Measurements from ENCODE around the gene MMP23B.
"Not testable (repeated sequence)": the region's sequence is repeated elsewhere in the genome, so short reads cannot be mapped to it uniquely, and the experiment has no call there.

MMP23B gene

DNA sequence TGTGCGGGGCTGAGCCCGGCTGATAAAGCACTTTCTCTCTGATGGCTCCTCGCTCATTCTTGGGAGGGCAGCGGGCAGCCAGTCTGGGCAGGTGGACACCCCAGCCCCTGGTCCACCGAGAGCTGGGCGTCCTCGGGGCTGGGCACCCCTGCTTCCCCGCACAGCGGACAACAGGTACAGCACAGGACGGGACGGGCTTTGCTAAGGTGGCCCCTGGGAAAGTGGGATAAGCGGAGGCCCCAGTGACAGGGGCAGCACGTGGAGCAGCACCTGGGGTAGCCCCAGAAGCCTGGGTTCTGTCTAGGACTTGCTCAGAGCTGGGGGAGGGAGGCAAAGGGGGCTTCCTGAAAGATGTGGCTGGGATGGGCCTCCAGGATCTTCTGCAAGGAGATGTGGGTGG, 2.6 kb downstream of the MMP23B start:
- DNase-seq, result not testable (repeated sequence)

DNA sequence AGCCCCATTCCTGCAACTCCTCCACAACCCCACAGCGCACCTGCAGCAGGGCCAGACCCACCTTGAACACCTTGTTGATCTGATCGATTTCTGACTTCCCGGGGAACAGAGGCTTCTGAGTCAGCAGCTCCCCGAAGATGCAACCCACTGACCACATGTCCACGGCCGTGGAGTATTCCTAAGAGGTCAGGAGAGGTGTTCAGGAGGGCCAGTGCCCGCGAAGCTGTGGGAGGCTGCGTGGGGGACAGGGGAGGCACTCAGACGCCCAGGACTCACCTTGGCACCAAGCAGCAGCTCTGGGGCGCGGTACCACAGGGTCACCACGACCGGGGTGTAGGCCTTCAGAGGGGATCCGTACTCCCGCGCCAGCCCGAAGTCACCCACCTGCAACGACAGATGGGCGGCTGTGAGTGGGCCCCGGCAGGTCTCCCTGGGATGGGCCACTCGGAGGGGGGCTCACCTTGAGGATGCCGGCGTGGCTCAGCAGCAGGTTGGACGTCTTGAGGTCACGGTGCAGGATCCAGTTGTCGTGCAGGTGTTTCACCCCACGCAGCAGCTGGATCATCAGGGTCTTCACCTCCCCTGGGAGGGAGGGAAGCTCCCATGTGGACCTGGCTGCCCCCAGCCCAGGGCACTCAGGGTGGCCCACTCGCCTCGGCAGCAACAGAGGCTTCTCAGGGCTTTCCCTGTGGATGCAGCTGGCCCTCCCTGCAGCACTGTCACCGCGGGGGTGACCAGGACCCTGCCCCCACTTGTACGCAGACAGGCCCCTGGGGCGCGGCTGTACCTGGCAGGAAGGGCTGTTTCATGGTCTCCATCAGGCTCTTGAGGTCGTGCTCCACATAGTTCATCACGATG, 4.9 kb downstream of the MMP23B start:
- DNase-seq, result not testable (repeated sequence)

DNA sequence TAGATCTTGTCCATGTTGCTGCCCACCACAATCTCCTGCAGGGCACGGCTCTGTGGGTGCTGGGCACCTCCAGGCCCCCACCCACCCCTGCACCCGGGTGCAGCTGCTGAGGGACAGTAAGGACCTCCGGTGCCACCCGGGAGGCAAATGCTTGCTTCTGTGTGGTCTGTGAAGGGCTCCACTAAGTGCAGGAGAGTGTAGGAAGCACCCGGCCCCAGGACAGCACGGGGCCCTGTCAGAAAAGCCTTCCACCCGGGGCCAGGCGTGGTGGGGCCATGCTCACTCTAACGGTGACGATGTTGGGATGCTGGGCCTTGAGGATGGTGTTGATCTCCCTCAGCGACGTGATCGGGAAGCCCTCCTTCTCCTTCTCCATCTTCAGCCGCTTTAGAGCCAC, 5.5 kb downstream of the MMP23B start:
- not testable (repeated sequence) for DNase-seq

DNA sequence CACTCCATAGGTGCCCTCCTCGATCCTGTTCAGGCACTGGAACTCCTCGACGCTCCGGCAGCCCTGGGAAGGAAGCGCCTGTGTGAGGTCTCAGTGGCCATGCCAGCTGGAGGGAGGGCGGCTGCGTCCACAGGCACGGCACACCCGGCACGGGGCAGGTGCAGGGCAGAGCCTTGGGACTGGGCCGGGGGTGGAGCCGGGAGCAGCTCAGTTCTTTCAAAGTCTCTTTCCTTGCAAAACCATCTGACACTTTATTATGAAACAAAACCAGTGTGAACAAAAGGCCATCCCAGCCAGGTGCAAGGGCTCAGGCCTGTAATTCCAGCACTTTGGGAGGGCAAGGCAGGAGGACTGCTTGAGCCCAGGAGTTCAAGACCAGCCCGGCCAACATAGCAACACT, 6.6 kb downstream of the MMP23B start:
- not testable (repeated sequence) for DNase-seq

DNA sequence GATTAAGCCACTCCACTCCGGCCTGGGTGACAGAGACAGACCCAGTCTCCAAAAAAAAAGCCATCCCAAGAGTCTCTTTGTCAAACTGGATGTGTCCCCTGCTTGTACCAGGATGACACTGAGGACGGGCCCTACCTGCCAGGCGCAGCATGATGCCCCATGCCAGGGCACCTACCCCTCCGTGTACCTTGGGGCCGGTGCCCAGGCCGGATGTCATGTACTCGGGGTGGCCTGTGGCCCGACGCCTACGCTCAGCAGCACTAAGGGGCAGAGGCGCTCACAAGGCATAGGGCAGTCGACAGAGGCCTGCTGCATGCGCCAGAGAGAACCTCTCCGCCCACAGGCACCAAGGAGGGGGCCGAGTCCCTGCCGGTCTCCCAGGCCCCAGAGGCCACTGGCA, 7.4 kb downstream of the MMP23B start:
- DNase-seq, result not testable (repeated sequence)

DNA sequence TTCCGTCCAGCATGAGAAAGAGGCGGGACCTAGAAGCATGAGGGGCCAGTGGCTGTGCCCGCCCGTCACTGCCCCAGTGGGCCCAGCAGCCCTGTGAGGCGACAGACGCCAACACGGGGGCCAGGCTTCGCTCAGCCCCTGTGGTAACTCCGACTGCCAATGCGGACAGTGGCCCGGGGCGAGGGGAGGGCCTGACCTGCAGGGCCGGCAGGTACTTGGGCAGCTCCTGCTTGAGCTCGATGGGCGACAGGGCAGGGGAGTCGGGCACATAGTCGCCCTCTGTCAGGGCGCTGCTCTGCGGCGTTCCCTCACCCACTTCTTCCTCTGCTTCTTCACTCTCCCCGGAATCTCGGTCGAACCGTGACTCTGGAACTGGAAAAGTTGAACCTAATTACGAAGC, 8.1 kb downstream of the MMP23B start:
- DNase-seq, result not testable (repeated sequence)

DNA sequence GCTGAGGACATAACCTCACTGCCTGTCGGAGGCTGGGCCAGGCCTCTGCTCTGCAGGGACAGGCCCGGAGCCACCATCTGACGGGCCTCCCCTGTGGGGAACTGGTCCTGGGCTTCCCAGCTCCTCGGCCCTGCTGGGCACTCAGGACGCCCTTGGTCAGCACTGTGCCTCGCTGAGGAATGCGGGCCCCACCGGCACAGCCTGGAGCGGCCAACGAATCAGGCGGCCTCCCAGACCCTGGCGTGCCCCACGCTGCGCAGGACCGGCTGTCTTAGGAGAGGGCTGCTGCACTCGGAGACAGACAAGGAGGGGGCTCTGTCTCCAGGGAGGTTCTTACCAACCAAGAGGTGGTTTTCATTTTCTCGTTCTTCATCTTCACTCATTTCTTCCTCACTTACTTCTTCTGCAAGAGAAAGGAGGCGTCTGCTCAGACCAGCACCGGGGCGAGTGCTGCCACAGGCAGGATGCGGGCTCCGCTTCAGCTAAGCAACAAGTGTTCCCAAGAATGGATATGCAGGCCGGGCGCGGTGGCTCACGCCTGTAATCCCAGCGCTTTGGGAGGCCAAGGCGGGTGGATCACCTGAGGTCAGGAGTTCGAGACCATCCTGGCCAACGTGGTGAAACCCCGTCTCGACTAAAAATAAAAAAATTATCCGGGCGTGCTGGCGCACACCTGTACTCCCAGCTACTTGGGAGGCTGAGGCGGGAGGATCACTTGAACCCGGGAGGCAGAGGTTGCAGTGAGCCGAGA, 8.9 kb downstream of the MMP23B start:
- not testable (repeated sequence) for DNase-seq

DNA sequence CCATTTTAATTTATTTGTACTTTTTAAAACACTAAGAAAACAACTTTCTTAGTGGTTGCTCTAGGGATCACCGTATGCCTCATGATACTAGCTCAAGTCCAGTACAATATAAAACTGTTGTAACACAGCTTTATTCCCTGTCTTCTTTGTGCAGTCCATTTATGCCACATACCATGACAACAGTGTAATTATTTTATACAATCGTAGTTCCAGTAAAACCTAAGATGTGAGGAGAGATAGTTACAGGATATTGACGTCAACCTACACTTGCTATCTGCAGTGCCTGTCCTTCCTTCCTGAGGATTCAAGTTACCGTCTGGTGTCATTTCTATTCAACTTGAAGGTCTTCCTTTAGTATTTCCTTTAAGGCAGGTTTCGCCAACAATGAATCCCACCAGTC, 14.4 kb downstream of the MMP23B start:
- not testable (repeated sequence) for DNase-seq

DNA sequence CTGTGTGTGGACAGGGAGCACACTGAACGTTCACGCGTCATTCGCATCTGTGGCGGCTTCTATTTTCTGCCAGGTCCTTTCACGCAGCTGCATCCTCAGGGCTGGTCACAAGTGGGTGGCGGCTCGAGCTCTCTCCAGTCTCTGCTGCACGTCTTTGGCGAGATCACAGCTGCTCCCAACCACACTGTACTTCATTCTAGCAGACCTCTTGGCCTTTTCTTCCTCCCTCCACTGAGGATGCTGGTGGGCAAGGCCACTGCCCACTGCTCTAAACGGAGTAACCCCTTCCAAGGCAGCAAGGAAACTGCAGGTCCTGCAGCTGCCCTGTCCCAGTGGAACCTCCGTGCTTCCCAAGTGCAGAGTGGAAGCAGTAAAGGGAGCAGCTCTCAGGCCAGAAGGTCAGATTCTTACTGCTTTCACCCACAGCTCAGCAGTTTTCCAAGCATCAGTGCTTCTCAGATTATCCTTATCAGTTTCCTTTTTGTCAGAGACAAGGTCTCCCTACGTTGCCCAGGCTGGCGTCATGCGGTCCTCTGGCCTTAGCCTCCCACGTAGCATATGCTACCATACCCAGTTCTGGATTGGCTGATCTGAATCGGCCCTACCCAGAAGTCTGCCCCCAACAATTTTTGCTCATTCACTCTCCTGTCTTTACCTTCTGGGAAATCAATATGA, 15.7 kb downstream of the MMP23B start:
- not testable (repeated sequence) for DNase-seq

DNA sequence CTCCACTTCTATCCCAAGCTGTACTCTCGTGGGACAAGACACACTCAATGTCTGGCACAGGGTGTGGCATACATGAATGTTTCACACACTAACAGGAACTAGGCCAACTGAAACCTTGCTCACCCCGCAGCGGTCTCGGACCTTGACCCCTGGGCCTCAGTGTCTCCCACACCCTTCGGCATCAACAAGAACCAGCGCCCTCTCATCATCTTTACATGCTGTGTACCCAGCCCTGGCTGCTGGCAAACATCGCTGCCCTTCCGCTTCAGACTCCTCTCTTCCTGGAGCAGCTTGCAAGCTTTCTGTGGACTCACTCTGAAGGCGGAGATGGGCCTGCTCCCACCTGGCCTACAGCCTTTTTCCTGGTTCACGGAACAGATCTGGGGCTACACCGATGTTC, 16.3 kb downstream of the MMP23B start:
- DNase-seq, result not testable (repeated sequence)

DNA sequence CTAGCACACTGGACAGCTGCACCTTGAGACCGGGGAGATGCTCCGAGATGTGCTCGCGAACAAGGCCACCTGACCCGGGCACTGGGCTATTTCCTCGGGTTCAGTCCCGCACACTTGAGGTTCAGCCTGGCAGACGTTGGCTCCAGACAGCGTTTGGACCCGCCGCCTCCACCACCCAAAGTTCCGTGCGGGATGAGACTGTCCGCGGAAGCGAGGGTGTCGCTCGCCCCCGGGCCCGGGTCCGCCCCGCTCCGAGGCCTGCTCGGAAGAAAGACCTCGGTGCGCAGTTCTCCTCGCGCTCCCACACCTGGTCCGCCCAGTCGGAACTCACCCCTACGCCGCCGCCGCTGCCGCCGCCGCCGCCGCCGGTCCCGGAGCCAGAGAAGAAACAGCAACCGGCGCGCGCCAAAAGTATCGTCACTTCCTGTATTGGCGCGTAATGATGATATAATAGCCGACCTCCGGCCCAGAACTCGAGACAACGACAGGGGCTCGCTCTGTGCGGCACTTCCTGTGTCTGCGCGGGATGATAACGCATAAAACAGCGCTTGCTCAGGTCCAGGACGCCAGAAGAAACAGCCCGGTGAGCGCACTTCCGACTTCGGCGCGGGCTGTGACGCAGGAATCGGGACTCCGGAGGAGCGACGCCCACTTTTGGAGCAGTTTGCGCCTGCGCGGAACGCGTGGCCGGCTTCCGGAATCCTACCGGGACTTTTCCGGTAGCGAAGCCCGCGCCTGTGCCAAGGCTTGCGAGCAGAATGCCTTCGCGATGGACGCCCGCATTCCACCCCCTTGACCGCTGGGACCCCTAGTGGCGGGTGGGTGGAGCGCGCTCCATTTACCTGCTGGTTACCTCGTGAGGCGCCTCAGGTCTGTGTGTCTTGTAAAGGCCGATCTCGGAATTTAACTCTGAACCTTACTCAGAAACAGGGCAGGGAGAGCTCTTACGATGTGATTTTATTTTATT, 26.9 kb downstream of the MMP23B start, which contains the start of gene CDK11B:
TSS of gene CDK11B (minus strand) at position 422 of the 967 bp plus-strand sequence. CDS start 1,519 bp downstream, outside the sequence.
- peak; percentile 88 for DNase-seq

DNA sequence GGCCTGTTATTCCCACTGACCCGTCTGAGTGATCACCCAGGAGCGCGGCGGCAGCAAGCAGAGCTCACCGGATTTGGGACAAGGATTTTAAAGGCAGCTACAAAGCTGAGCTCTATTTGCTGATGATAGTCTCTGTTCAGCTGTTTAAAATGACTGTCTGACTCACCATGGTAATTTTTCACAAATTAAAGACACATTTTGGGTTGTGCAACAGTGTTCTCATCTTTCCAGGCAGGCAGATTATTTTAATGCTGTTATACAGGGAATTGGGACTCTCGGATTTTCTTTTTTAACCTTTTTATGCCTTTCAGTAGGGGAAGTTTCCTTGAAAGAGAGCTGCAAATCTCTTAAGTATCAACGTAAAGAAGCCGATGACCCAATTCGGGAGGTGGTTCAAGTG, 30.4 kb downstream of the MMP23B start:
- not testable (repeated sequence) for DNase-seq

DNA sequence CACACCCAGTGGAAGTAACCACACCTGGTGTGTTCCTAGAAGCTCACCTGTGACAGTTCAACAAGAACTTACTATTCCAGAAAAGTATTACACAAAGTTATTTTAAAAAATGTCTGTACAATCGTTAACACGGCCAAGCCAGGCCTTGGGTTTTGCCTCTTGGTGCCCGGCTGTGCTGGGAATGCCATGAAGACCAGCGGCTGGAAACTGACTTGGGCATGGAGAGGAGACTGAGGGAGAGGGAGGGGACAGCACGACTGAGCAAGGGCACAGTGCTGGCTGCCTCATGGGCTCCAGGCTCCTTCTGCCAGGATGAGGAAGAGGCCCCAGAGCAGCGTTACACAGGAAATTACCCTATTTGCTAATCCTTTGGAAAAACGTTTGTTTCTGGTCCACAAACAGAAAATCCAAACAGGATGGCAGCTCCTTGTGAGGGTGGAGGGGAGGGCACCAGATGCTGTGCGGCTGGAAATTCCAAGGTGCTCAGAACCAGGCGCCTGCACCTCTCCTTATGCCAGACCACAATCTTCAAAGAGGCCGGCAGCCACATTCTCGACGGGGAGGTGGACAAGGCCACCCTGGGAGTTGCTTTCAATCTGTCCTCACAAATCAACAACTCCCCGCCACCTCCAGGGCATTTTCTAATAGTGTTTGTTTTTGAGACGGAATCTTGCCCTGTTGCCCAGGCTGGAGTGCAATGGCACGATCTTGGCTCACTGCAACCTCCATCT, 31.0 kb downstream of the MMP23B start:
- not testable (repeated sequence) for DNase-seq

DNA sequence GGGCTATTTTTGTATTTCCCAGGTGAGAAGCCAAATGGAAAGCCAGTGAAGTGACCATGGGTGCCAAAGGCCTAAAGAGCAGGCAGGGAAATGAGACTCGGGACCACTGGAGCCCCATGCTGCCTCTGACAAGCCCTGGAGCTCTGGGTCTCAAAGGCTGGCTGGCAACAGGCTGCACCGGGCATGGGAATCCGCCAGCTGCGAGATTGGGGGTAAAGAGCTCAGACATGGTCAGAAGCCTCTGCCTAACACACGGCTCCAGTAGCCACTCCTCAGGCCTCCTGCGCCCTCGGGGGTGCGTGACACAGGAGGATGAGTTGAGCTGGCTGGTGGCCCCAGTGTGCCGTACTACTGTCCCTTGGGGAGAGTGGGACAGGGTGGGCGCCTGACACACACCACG, 32.3 kb downstream of the MMP23B start:
- DNase-seq, result not testable (repeated sequence)

DNA sequence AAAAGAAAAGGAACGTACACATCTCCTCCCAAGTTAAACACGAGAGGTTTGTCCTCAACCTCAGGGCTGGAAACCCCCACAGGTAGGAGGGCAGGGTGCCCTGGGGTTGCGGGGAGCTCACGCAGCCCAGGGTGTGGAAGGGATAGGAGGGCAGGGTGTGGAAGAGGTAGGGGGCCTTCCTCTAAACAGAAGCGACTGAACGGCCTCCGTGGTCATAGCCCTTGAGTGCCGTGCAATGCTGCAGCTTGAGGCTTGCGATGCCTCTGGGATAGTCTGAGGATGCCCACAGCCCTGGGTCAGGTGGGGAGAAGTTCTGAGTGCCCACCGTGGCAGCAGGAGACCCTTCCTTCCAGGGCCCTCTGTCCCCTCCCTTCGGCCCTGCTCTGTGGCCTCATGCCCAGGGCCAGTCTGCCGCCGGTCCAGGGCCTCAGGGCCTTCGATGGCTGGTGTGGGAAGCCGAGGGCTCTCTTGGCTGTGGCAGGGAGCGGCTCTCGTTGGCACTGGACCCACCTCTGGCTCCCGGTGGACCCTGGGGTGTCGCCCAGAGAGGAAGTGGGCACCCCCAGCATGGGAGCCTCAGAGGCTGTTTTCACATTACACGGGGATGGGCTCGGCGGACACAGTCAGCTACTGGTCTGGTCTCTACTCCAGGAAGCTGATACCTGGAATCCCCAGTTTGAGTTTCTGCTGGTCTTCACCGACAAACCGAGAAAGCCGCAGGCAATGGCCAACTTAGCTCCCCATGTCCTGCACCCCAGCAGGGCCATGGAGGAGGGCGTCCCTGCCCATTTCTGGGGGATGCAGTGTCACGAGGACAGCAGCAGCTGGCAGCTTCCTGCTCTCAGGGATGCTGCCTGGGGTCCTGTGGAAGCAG, 33.2 kb downstream of the MMP23B start:
- DNase-seq, result no peak

DNA sequence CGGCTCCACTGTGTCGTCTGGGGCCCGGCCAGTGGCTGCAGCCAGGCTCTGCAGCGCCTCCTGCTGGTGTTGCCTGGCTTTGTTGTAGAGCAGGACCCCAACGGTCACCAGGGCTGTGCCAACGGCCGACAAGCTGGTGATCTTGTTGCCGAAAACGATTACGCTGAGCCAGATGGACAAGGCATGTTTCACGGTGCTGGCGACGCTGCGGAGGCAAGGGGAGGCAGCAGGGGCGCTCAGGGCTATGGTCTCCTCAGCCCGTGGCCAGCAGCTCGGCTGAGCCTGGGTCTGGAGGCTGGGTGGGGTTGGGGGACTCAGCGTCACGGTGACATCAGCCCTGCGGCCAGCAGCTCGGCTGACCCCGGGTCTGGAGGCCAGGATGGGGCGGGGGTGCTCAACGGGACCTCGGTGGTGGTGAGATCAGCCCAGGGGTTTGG, 33.9 kb downstream of the MMP23B start:
- DNase-seq, result no peak

DNA sequence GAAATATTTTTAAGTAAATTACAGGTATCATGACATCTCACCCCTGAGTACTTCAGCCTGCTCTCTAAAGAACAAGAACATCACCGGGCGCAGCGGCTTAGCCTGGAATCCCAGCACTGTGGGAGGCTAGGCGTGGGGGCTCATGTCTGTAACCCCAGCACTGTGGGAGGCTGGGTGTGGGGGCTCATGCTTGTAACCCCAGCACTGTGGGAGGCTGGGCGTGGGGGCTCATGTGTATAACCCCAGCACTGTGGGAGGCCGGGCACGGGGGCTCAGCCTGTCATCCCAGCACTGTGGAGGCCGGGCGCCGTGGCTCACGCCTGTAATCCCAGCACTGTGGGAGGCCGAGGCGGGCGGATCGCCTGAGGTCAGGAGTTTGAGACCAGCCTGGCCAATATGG, 34.6 kb downstream of the MMP23B start:
- no peak for DNase-seq

DNA sequence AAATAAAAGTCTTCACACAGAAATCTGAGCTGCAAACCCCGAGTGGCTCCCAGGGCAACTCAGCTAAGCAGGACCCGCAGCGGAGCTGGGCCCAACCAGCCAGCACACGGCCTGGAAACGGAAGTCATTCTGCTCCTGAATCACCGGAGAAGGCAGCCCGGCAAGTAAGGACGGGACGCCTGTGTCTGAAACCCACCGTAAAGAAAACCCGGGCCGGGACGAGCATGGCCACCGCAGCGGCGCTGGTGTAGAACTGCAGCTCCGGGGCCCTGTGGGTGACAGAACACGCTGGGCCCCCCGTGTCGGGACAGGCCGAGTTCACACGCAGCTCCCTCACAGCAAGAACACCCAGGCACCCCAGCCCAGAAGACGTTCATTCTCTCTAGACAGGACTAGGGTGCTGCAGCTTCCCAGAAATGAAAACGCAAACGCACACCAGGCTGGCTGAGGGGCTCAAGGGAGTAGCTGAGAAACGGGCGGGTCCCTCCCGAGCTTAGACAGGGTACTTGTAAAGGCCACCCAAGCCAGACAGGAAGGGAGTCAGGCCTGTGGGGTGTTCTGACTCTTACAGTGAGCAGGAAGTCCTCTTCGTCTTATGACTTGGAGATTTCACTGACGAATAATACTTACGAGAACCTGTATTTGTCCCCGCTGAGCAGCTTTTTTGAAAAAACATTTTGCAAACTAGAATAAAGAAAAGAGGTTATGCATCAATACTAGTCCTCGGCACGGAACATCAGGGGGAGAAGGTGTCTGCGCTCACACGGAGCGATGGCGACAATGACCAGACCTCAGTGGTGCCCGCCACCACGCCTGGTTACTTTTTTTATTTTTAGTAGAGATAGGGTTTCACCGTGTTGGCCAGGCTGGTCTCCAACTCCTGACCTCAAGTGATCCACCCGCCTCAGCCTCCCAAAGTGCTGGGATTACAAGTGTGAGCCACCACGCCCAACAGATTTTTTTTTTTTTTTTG, 37.8 kb downstream of the MMP23B start:
- DNase-seq, result no peak

DNA sequence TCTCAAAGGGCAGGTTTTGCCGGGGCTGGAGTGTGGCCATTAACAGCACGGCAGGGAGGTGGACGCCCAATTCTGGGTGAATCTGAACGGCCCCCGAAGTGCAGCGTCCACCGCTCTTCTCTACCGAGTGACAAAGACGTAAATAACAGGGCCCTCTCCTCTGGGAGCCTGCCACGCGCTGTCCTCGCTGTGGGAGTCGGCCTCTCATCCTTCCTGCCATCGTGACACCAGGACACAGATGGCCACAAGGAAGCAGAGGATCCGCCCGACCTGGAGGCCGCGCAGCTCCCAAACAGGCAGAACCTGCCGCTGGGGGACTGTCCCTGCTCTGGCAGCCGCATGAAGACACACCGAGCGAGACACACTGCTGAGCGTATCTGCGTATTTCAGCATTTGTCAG, 38.9 kb downstream of the MMP23B start:
- DNase-seq, result no peak
